CD8-positive, alpha-beta memory T cell (primary cell): Measurements from ENCODE around the gene GALNT7. TPM values are rescaled to one million over a fixed set of nuclear protein-coding genes. Genes with fewer than 3 reads are reported as not detected.

Experiments used
- CTCF ChIA-PET: fragments of 350-600 bp; sonication (Branson Sonifier 250); formaldehyde crosslinking; loops from one replicate; lab custom pipeline; 2021; ENCODE audit warnings: antibody characterized with exemption; lab: Charles Lee
- POLR2A ChIA-PET: fragments of 350-600 bp; sonication (Branson Sonifier 250); formaldehyde crosslinking; loops from one replicate; lab custom pipeline; 2021; ENCODE audit warnings: antibody characterized with exemption; lab: Charles Lee
- DNase-seq, 5 donors: peaks; one replicate each; pipeline versions ENCODE4 v3.0.0 to v3.0.0-alpha.2; 2020 to 2022; ENCODE audit warnings: mixed read lengths in 1 of 5
- H3K27ac ChIP-seq: one replicate; pipeline ENCODE4 v1.7.0; 2013; ENCODE audit warnings: low read depth, mild to moderate bottlenecking, low read length, moderate library complexity
- H3K27me3 ChIP-seq: 2 replicates; pipeline ENCODE4 v1.7.0; 2013; ENCODE audit warnings: low read length, mild to moderate bottlenecking; ENCODE audit not compliant: insufficient read depth, poor library complexity, severe bottlenecking
- H3K36me3 ChIP-seq: 2 replicates; pipeline ENCODE4 v1.7.0; 2013; ENCODE audit warnings: mild to moderate bottlenecking, low read length, moderate library complexity; ENCODE audit not compliant: insufficient read depth
- H3K4me1 ChIP-seq: 2 replicates; pipeline ENCODE4 v1.7.0; 2013; ENCODE audit warnings: mild to moderate bottlenecking, low read length, moderate library complexity; ENCODE audit not compliant: insufficient read depth
- H3K4me3 ChIP-seq: 2 replicates; pipeline ENCODE4 v1.7.0; 2013; ENCODE audit warnings: mild to moderate bottlenecking, low read length
- H3K9me3 ChIP-seq: 2 replicates; pipeline ENCODE4 v1.7.0; 2013; ENCODE audit warnings: mild to moderate bottlenecking, low read length
- H3K27ac Mint-ChIP-seq, 8 donors: one replicate each; pipeline ENCODE4 v1.8.0; 2020 to 2021; ENCODE audit warnings: mixed read lengths in 8 of 8, mild to moderate bottlenecking in 6 of 8, inconsistent platforms in 3 of 8, moderate library complexity in 3 of 8
- H3K27me3 Mint-ChIP-seq, 2 donors: one replicate each; pipeline ENCODE4 v1.8.0; 2020 to 2021; ENCODE audit warnings: mixed read lengths in 2 of 2, mild to moderate bottlenecking in 1 of 2, moderate library complexity in 1 of 2
- H3K36me3 Mint-ChIP-seq, 3 donors: one replicate each; pipeline ENCODE4 v1.8.0; 2020 to 2021; ENCODE audit warnings: mixed read lengths in 3 of 3, inconsistent platforms in 1 of 3, mild to moderate bottlenecking in 1 of 3
- H3K4me1 Mint-ChIP-seq, 3 donors: one replicate each; pipeline ENCODE4 v1.8.0; 2020 to 2021; ENCODE audit warnings: mixed read lengths in 3 of 3, inconsistent platforms in 1 of 3, mild to moderate bottlenecking in 1 of 3
- H3K4me3 Mint-ChIP-seq, 7 donors: one replicate each; pipeline ENCODE4 v1.8.0; 2020 to 2021; ENCODE audit warnings: mixed read lengths in 7 of 7, mild to moderate bottlenecking in 6 of 7, moderate library complexity in 4 of 7, inconsistent platforms in 2 of 7
- H3K9me3 Mint-ChIP-seq, 5 donors: one replicate each; pipeline ENCODE4 v1.8.0; 2020 to 2022; ENCODE audit warnings: mixed read lengths in 5 of 5, mild to moderate bottlenecking in 3 of 5, moderate library complexity in 2 of 5, inconsistent platforms in 1 of 5
- polyA plus RNA-seq: library from polyadenylated mRNA; unstranded; fragments of 300-500 nt; fragmentation: Illumina TruSeq; gene quantifications from one replicate; pipeline ENCODE4 v1.2.3, GENCODE V29; 2021
- total RNA-seq, 2 experiments: library from RNA; stranded (reverse); gene quantifications; one replicate each; pipeline ENCODE4 v1.2.3, GENCODE V29; 2021

GALNT7 gene
- total and polyA plus RNA-seq, 3 experiments from 2014 or later: 10.0 to 18.0 (median 16.7) TPM

GRCh38 chr4:173282256-173282562 is 113.6 kb downstream of the GALNT7 start:
- DNase-seq: no peak
- H3K9me3 Mint-ChIP-seq: peaks cover 9 to 35% (median 30%) of the 10 kb centered on the region in 5 donors
- H3K27me3 Mint-ChIP-seq: no peaks in the 10 kb centered on the region
- Histone ChIP-seq H3K27ac (peak overlapping the region; percentile 7), H3K36me3 (no peaks in the 10 kb centered on the region), H3K9me3 (peaks cover 2% of the 10 kb centered on the region), H3K4me1 (no peaks in the 10 kb centered on the region), H3K27me3 (no peaks in the 10 kb centered on the region), H3K4me3 (no peak overlapping the region)
- peaks cover 4 to 57% (median 31%) of the 10 kb centered on the region in 3 donors for H3K36me3 Mint-ChIP-seq
- POLR2A ChIA-PET: no interaction called here
- CTCF ChIA-PET: interaction anchor here (0.8 to 1.9 kb wide), 2 partner anchors 19 to 28 kb away, joined by 3 to 6 read pairs; no protein-coding TSS in a partner anchor
- no peak overlapping the region for H3K4me3 Mint-ChIP-seq
- no peak overlapping the region for H3K27ac Mint-ChIP-seq
- H3K4me1 Mint-ChIP-seq: peaks cover 0 to 5% (median 3%) of the 10 kb centered on the region in 3 donors

GRCh38 chr4:173282626-173283025 is 114.0 kb downstream of the GALNT7 start:
- Histone ChIP-seq H3K4me1 (no peaks in the 10 kb centered on the region), H3K36me3 (no peaks in the 10 kb centered on the region), H3K27ac (peak overlapping the region; percentile 7), H3K9me3 (peaks cover 6% of the 10 kb centered on the region), H3K4me3 (no peak overlapping the region), H3K27me3 (no peaks in the 10 kb centered on the region)
- DNase-seq: no peak
- Mint-ChIP-seq H3K4me1 (peaks cover 0 to 5% (median 3%) of the 10 kb centered on the region in 3 donors), H3K4me3 (no peak overlapping the region), H3K27ac (no peak overlapping the region), H3K36me3 (peaks cover 4 to 57% (median 31%) of the 10 kb centered on the region in 3 donors), H3K9me3 (peaks cover 9 to 35% (median 30%) of the 10 kb centered on the region in 5 donors), H3K27me3 (no peaks in the 10 kb centered on the region)
- CTCF ChIA-PET: interaction anchor here (0.8 to 1.9 kb wide), 2 partner anchors 18 to 28 kb away, joined by 3 to 6 read pairs; no protein-coding TSS in a partner anchor
- POLR2A ChIA-PET: no interaction called here

- peaks cover 1 to 54% (median 30%) of the 10 kb centered on the region in 3 donors for H3K36me3 Mint-ChIP-seq
- DNase-seq: no peak
- CTCF ChIA-PET: no interaction called here
- POLR2A ChIA-PET: no interaction called here
- no peaks in the 10 kb centered on the region for H3K27me3 Mint-ChIP-seq
- H3K4me3 ChIP-seq: no peak overlapping the region
- H3K4me3 Mint-ChIP-seq: no peak overlapping the region
- no peak overlapping the region for H3K27ac ChIP-seq
- no peaks in the 10 kb centered on the region for H3K4me1 ChIP-seq
- no peaks in the 10 kb centered on the region for H3K27me3 ChIP-seq
- no peak overlapping the region for H3K27ac Mint-ChIP-seq
- H3K9me3 Mint-ChIP-seq: peaks cover 9 to 35% (median 30%) of the 10 kb centered on the region in 5 donors
- H3K36me3 ChIP-seq: no peaks in the 10 kb centered on the region
- H3K9me3 ChIP-seq: peaks cover 6% of the 10 kb centered on the region
- peaks cover 8 to 14% (median 9%) of the 10 kb centered on the region in 3 donors for H3K4me1 Mint-ChIP-seq
These were observed 115.9 kb downstream of the GALNT7 start for GRCh38 chr4:173284463-173284862.

GRCh38 chr4:173287486-173287885 is 118.9 kb downstream of the GALNT7 start:
- no peaks in the 10 kb centered on the region for H3K36me3 ChIP-seq
- H3K4me1 ChIP-seq: no peaks in the 10 kb centered on the region
- H3K27me3 Mint-ChIP-seq: no peaks in the 10 kb centered on the region
- H3K9me3 ChIP-seq: peaks cover 6% of the 10 kb centered on the region
- no peak overlapping the region for H3K27ac ChIP-seq
- no peak overlapping the region for H3K27ac Mint-ChIP-seq
- H3K9me3 Mint-ChIP-seq: peaks cover 9 to 31% (median 28%) of the 10 kb centered on the region in 5 donors
- DNase-seq: no peak
- H3K4me1 Mint-ChIP-seq: peaks cover 7 to 9% (median 8%) of the 10 kb centered on the region in 3 donors
- H3K4me3 Mint-ChIP-seq: no peak overlapping the region
- H3K36me3 Mint-ChIP-seq: peaks cover 1 to 34% (median 21%) of the 10 kb centered on the region in 3 donors
- no peaks in the 10 kb centered on the region for H3K27me3 ChIP-seq
- ChIA-PET POLR2A (no interaction called here), CTCF (interaction anchor here (1.1 to 1.9 kb wide), 4 partner anchors 13 to 254 kb away, joined by 3 to 12 read pairs (median 4); no protein-coding TSS in a partner anchor)
- no peak overlapping the region for H3K4me3 ChIP-seq

GRCh38 chr4:173288296-173288695 is 119.7 kb downstream of the GALNT7 start:
- CTCF ChIA-PET: interaction anchor here (0.9 to 1.9 kb wide), 5 partner anchors 12 to 255 kb away, joined by 3 to 12 read pairs (median 3); no protein-coding TSS in a partner anchor
- H3K9me3 Mint-ChIP-seq: peaks cover 9 to 22% (median 21%) of the 10 kb centered on the region in 5 donors
- peaks cover 6% of the 10 kb centered on the region for H3K9me3 ChIP-seq
- no peak overlapping the region for H3K27ac ChIP-seq
- DNase-seq: peak; percentile 29 to 71 (median 49)
- no peaks in the 10 kb centered on the region for H3K4me1 ChIP-seq
- peaks cover 7 to 9% (median 8%) of the 10 kb centered on the region in 3 donors for H3K4me1 Mint-ChIP-seq
- H3K27ac Mint-ChIP-seq: peak overlapping the region in 2 of 8 donors; percentile 20 to 48
- H3K36me3 ChIP-seq: no peaks in the 10 kb centered on the region
- peaks cover 1 to 26% (median 15%) of the 10 kb centered on the region in 3 donors for H3K36me3 Mint-ChIP-seq
- H3K4me3 ChIP-seq: no peak overlapping the region
- no peaks in the 10 kb centered on the region for H3K27me3 ChIP-seq
- peak overlapping the region in 1 of 7 donors; percentile 25 for H3K4me3 Mint-ChIP-seq
- no peaks in the 10 kb centered on the region for H3K27me3 Mint-ChIP-seq
- POLR2A ChIA-PET: no interaction called here

GRCh38 chr4:173288698-173289352 is 120.2 kb downstream of the GALNT7 start:
- Histone ChIP-seq H3K36me3 (no peaks in the 10 kb centered on the region), H3K4me3 (peak overlapping the region; percentile 14), H3K27ac (peak overlapping the region; percentile 43), H3K9me3 (peaks cover 6% of the 10 kb centered on the region), H3K4me1 (no peaks in the 10 kb centered on the region), H3K27me3 (no peaks in the 10 kb centered on the region)
- peak overlapping the region in 3 of 8 donors; percentile 20 to 72 (median 21) for H3K27ac Mint-ChIP-seq
- ChIA-PET POLR2A (no interaction called here), CTCF (interaction anchor here (0.9 to 1.9 kb wide), 6 partner anchors 12 to 276 kb away, joined by 3 to 12 read pairs (median 4); no protein-coding TSS in a partner anchor)
- H3K9me3 Mint-ChIP-seq: peaks cover 5 to 18% (median 16%) of the 10 kb centered on the region in 5 donors
- H3K4me1 Mint-ChIP-seq: peaks cover 7 to 9% (median 8%) of the 10 kb centered on the region in 3 donors
- peak overlapping the region in 5 of 7 donors; percentile 29 to 68 (median 35) for H3K4me3 Mint-ChIP-seq
- H3K27me3 Mint-ChIP-seq: no peaks in the 10 kb centered on the region
- DNase-seq: no peak
- H3K36me3 Mint-ChIP-seq: peaks cover 1 to 22% (median 14%) of the 10 kb centered on the region in 3 donors

GRCh38 chr4:173289353-173289727 is 120.7 kb downstream of the GALNT7 start:
- peak overlapping the region; percentile 14 for H3K4me3 ChIP-seq
- Mint-ChIP-seq H3K4me3 (peak overlapping the region in 5 of 7 donors; percentile 29 to 68 (median 35)), H3K27ac (peak overlapping the region in 4 of 8 donors; percentile 8 to 72 (median 30)), H3K9me3 (peaks cover 3 to 15% (median 12%) of the 10 kb centered on the region in 5 donors), H3K36me3 (peaks cover 1 to 18% (median 14%) of the 10 kb centered on the region in 3 donors), H3K4me1 (peaks cover 7 to 9% (median 8%) of the 10 kb centered on the region in 3 donors), H3K27me3 (no peaks in the 10 kb centered on the region)
- H3K9me3 ChIP-seq: peaks cover 6% of the 10 kb centered on the region
- CTCF ChIA-PET: interaction anchor here (1.1 kb wide), 1 partner anchor 277 kb away, joined by 4 read pairs; no protein-coding TSS in a partner anchor
- peak overlapping the region; percentile 43 for H3K27ac ChIP-seq
- H3K27me3 ChIP-seq: no peaks in the 10 kb centered on the region
- POLR2A ChIA-PET: no interaction called here
- H3K4me1 ChIP-seq: no peaks in the 10 kb centered on the region
- no peak for DNase-seq
- H3K36me3 ChIP-seq: no peaks in the 10 kb centered on the region

GRCh38 chr4:173291899-173292298 is 123.3 kb downstream of the GALNT7 start:
- CTCF ChIA-PET: interaction anchor here (0.7 to 1.8 kb wide), 3 partner anchors 9 to 129 kb away, joined by 3 to 16 read pairs (median 3); no protein-coding TSS in a partner anchor
- Mint-ChIP-seq H3K36me3 (peaks cover 0 to 12% (median 6%) of the 10 kb centered on the region in 3 donors), H3K4me1 (peaks cover 7 to 9% (median 8%) of the 10 kb centered on the region in 3 donors), H3K27me3 (no peaks in the 10 kb centered on the region), H3K9me3 (peaks cover 0 to 3% (median 0%) of the 10 kb centered on the region in 5 donors), H3K4me3 (no peak overlapping the region), H3K27ac (no peak overlapping the region)
- H3K4me1 ChIP-seq: no peaks in the 10 kb centered on the region
- POLR2A ChIA-PET: no interaction called here
- H3K27me3 ChIP-seq: no peaks in the 10 kb centered on the region
- peaks cover 6% of the 10 kb centered on the region for H3K9me3 ChIP-seq
- H3K36me3 ChIP-seq: no peaks in the 10 kb centered on the region
- H3K4me3 ChIP-seq: no peak overlapping the region
- H3K27ac ChIP-seq: no peak overlapping the region
- no peak for DNase-seq
